ENCODE results near the gene TMEM232. TPM values are rescaled to one million over a fixed set of nuclear protein-coding genes. Genes with fewer than 3 reads are reported as not detected.

TMEM232 gene
- total and polyA plus RNA-seq, 2 donors (not counting 3 experiments of a cell fraction or from before 2014, with no cell fraction given) = 0.17 to 0.38 TPM

- POLR2A ChIA-PET = no interaction called here
- dilution Hi-C loops (cut with MboI; ENCODE audit: extremely low pct_ligation_motif_present, low sequenced_read_pairs) = no loop called here
Measured at GRCh38 chr5:110736753-110737152, 10.3 kb upstream of the TMEM232 start.

More at GRCh38 chr5:110736753-110737152, 10.3 kb upstream of the TMEM232 start:
- TF ChIP-seq POLR2AphosphoS5 (IDR thresholded peaks at IDR 0.05; ENCODE audit: insufficient read depth, low read depth, low read length) = no peak
- TF ChIP-seq MAX (IDR thresholded peaks at IDR 0.05; ENCODE audit: insufficient read depth, insufficient read length) = no peak
- no peak for TF ChIP-seq EZH2 (IDR thresholded peaks at IDR 0.05; ENCODE audit: borderline replicate concordance, low read depth, low read length, severe bottlenecking)
- no peak for TF ChIP-seq JUN (IDR thresholded peaks at IDR 0.05; ENCODE audit: borderline replicate concordance, insufficient read depth, insufficient read length, low read depth)
- TF ChIP-seq FOS (IDR thresholded peaks at IDR 0.05; ENCODE audit: borderline replicate concordance, insufficient read depth, low read length) = no peak
- no peak for TF ChIP-seq POLR2A (IDR thresholded peaks at IDR 0.05; ENCODE audit: low read depth, low read length)
- TF ChIP-seq GATA2 (IDR thresholded peaks at IDR 0.05; ENCODE audit: insufficient read depth, insufficient read length, low read depth, low read length) = no peak
- TF ChIP-seq MYC (IDR thresholded peaks at IDR 0.05; ENCODE audit: low read depth, low read length) = no peak
- TF ChIP-seq CTCF (IDR thresholded peaks at IDR 0.05; ENCODE audit: extremely low read depth in 1 of 2, insufficient read depth in 1 of 2, low read depth in 1 of 2, low read length in 2 of 2) = no peak
- no TSS peak for BruUV-seq (replicated peaks)
- intact Hi-C loops (cut with micrococcal nuclease) = loop anchor here (10.0 kb wide), 1 partner anchor 1018 kb away; the partner anchor contains the start of gene NREP
- Histone ChIP-seq H3K9ac (replicated peaks; ENCODE audit: extremely low read depth, insufficient read depth, low read length) (no peak overlapping the region), H2AFZ (ENCODE audit: low read depth, low read length) (no peak overlapping the region), H3K36me3 (ENCODE audit: control insufficient read depth in 2 of 2, extremely low read depth in 1 of 2, insufficient read depth in 2 of 2, low read length in 2 of 2) (no peaks in the 10 kb centered on the region), H4K20me1 (replicated peaks; ENCODE audit: control insufficient read depth, extremely low read depth, insufficient read depth, low read length) (no peaks in the 10 kb centered on the region), H3K4me2 (ENCODE audit: insufficient read depth, low read length) (no peak overlapping the region), H3K27ac (ENCODE audit: insufficient read depth, low read depth, low read length) (no peak overlapping the region), H3K9me3 (replicated peaks; ENCODE audit: control insufficient read depth, insufficient read depth, low read length) (no peaks in the 10 kb centered on the region), H3K79me2 (ENCODE audit: control insufficient read depth, insufficient read depth, low read length) (peaks cover 9% of the 10 kb centered on the region), H3K9me1 (replicated peaks; ENCODE audit: control insufficient read depth, extremely low read depth, insufficient read depth, low read length) (no peaks in the 10 kb centered on the region), H3K27me3 (ENCODE audit: control insufficient read depth in 2 of 2, insufficient read depth in 2 of 2, low read length in 2 of 2) (peaks cover 1 to 11% of the 10 kb centered on the region in 2 experiments), H3K4me1 (ENCODE audit: control insufficient read depth, extremely low read depth, insufficient read depth, low read length) (peaks cover 10% of the 10 kb centered on the region), H3K4me3 (replicated peaks in 1 of 3; ENCODE audit: insufficient read depth in 1 of 3, low read depth in 1 of 3, low read length in 3 of 3) (no peak overlapping the region)
- no peak for FAIRE-seq
- no peak for DNase-seq (ENCODE audit: low read depth, low spot score)
- CTCF ChIA-PET = no interaction called here
